ENCODE measurements around the gene MTR. TPM values are rescaled to one million over a fixed set of nuclear protein-coding genes. Genes with fewer than 3 reads are reported as not detected.
A peak's percentile ranks its signal among the peaks of the same experiment; 100 is the strongest.

Gene MTR
- 12.7 TPM for total RNA-seq

DNA sequence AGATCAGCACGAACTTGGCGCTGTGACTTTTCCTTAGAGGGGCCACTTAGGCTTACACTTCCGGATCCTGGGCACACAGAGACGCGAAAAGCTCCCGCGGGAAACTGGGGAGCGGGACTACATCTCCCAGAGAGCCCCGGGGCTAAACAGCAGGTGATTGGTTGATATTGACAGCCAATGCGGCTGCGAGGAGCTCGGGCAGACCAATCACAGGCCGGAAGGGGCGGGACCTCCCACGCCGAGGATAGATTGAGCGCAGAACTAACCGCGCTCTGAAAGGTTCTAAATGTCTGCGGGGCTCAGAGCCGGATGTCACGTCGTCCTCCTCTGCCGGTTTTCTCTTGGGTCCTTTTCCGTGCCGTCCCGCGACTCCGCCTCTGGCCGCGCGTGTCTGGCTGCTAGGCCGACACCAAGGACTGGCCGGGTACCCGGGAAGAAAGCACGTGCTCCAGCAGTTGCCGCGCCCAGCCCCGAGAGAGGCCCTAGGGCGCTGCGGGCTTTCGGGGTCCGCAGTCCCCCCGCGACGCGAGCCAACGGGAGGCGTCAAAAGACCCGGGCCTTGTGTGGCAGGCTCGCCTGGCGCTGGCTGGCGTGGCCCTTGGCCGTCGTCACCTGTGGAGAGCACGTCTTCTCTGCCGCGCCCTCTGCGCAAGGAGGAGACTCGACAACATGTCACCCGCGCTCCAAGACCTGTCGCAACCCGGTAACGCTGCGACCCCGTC lies at the start of gene MTR:
MTR (plus strand) TSS at position 258 of the 722 bp plus-strand sequence; CDS start at position 670, 412 bp downstream.
- ATAC-seq = peak; percentile 98
- peak; percentile 99 for DNase-seq (ENCODE audit: low spot score)

- no peak for ATAC-seq
- DNase-seq (ENCODE audit: low spot score) = no peak
Observed at GRCh38 chr1:236746785-236747184, 48.3 kb upstream of the MTR start.

GRCh38 chr1:236747311-236747985 lies 47.6 kb upstream of the MTR start:
- no peak for ATAC-seq
- DNase-seq (ENCODE audit: low spot score) = no peak

DNA sequence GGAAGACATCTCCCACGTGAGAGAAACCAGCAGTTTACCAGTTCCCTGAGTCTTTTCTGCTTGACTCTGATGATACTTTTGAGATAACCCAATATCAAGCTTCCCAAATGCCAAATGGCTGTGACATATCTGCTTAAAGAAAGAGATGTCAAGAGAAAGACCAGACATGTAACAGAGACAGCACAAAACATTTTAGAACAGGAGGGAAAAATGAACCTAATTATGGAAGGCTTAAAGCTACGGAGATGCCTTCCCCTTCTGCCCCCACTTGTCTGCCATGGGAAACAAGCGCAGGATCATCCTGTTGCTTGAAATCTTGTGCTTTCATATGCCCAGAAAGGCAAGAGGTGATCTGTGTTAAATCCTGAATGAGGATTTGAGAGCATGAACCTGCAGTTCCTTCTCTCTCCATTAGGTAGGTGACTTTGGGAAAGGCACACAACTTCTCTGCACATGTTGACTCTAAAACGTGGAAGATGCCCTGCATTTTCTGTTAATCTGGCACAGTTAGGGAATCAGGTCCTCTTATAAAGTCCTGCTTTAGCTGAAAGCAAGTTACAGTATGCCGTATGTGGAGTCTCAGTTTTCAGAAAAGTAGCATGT lies 46.7 kb upstream of the MTR start:
- DNase-seq (ENCODE audit: low spot score) = no peak
- ATAC-seq = peak; percentile 27

DNA sequence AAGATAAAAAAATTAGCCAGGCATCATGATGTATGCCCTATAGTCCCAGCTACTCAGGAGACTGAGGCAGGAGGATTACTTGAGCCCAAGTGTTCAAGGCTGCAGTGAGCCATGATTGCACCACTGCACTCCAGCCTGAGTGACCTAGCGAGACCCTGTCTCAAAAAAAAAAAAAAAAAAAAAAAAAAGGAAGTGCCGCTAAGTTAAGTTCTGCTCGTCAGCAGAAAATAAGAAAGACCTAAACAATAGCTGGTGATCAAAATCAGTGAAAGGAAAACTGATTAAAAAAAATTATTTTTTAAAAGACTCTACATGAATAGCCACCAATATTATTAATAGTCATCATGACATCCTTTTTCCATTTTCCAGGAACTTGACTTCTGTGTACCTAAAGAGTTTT lies 44.2 kb upstream of the MTR start:
- DNase-seq (ENCODE audit: low spot score) (no peak), ATAC-seq (no peak)

DNA sequence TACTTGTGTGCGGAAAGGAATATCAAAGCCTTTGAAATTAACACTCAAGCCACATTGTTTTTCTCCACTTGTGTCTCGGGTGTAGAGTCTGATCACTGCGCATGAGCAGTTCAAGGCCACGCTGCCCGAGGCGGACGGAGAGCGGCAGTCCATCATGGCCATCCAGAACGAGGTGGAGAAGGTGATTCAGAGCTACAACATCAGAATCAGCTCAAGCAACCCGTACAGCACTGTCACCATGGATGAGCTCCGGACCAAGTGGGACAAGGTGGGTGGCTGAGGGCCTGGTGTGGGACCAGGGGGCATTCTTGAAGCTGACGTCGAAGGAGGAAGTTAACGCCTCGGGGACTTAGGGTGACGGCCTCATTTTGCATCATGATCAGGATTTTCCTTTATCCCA lies 43.7 kb upstream of the MTR start:
- DNase-seq (ENCODE audit: low spot score) (no peak), ATAC-seq (no peak)

- no peak for DNase-seq (ENCODE audit: low spot score)
- no peak for ATAC-seq
Observed at GRCh38 chr1:236751935-236752334, 43.2 kb upstream of the MTR start.

DNA sequence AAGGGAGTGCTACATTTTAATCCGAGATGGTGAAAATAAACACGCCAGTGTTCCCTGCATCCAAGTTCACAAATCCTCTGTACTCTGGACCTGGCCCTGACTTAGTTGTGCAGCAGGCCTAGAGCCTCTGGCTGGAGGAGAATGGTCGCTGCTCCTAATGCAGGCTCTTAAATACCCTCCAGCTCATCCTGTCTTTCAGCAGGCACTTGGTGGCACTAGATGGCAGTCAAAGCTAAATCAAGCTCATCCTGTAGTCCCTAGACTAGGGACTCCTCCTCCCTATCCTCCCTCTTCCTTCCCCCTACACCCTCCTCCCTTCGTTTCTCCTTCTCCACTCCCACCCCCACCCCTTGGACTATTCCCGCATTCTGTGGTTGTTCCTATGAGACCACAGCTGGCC lies 41.6 kb upstream of the MTR start:
- ATAC-seq (peak; percentile 95), DNase-seq (ENCODE audit: low spot score) (no peak)

- no peak for DNase-seq (ENCODE audit: low spot score)
Observed at GRCh38 chr1:236753964-236754363, 41.1 kb upstream of the MTR start.

GRCh38 chr1:236754525-236755210 lies 40.4 kb upstream of the MTR start:
- ATAC-seq (no peak), DNase-seq (ENCODE audit: low spot score) (no peak)

More at GRCh38 chr1:236753964-236754363, 41.1 kb upstream of the MTR start:
- peak; percentile 47 for ATAC-seq

GRCh38 chr1:236757640-236758039 lies 37.5 kb upstream of the MTR start:
- DNase-seq (ENCODE audit: low spot score) = no peak
- ATAC-seq = no peak

DNA sequence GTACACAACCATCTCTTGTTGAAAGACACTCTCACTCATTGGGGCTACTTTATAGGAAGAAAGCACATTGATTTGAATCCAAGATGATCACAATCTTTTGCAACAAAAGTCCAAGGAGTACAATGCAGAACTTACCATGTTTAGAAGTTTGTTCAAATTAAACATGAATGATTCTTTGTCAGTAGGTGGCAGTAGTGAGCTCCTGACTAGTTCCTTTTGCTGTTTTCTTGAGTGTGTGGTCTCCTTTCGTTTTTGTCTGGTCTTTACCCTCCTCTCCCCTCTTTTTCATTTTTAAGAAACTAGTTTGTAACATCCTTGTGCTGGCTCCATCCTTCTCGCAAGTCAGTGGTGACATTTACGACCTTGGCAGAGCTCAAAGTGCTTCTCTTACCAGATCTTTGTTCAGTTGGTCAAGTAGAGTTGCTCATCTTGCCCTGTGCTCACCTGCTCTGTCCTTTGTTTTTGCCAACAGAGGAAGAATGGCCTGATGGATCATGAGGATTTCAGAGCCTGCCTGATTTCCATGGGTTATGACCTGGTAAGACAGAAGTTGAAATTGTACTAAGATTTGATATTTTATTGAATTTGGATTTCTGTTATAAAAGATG lies 35.7 kb upstream of the MTR start:
- ATAC-seq (peak; percentile 74), DNase-seq (ENCODE audit: low spot score) (no peak)

DNA sequence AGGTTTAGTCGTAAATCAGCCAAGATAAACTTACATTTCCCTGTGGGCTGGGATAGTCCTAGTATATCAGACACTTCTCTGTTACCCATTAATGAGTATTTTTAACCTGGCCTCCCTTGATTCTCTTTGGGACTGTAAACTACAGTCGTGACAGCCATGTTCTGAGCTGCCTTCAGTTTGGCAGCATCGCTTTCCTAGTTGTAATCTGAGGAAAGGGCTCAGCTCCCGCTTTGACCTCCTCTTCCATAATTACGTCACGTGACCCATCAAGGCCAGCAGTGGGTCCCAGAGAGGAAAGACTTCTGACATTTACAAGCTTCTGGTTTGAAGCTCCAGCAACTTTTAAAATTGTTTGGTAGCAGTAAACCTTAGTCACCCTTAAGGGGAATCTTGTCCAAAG lies 34.6 kb upstream of the MTR start:
- no peak for ATAC-seq
- DNase-seq (ENCODE audit: low spot score) = no peak

- no peak for ATAC-seq
- DNase-seq (ENCODE audit: low spot score) = no peak
Observed at GRCh38 chr1:236760986-236761385, 34.1 kb upstream of the MTR start.

- ATAC-seq = peak; percentile 91
- DNase-seq (ENCODE audit: low spot score) = no peak
Observed at GRCh38 chr1:236761397-236762132, 33.5 kb upstream of the MTR start.

DNA sequence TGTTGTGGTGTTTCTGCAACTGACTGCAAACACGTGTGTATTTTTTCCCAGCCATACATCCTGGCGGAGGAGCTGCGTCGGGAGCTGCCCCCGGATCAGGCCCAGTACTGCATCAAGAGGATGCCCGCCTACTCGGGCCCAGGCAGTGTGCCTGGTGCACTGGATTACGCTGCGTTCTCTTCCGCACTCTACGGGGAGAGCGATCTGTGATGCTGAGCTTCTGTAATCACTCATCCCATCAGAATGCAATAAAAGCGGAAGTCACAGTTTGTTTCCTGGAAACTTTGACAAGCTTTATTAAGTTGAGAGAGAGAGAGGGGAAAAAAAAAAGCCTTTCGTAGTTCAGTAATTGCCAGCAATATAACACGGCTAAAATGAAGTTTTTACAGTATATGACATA lies 32.7 kb upstream of the MTR start:
- no peak for DNase-seq (ENCODE audit: low spot score)
- ATAC-seq = no peak

- ATAC-seq (no peak), DNase-seq (ENCODE audit: low spot score) (no peak)
Observed at GRCh38 chr1:236765831-236766230, 29.3 kb upstream of the MTR start.

DNA sequence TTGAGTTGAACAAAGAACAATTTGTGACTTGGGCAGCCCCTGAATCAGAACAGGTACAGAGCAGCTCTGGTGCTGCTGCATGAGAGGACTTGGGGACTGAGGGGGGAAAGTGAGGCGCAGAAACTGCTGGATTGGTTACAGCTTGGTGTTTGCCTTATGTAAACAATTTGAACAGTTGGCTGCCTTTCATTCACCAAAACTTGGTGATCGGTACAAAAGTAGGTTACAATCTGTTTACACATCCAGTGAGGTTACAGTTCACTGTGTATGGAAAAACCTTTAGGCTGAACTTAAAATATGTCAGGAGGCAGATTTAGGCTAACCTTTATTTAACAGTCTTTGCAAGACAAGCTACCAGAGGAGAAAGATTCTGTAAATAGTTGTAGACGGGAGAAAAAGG lies 28.6 kb upstream of the MTR start:
- DNase-seq (ENCODE audit: low spot score) = peak; percentile 47
- peak; percentile 91 for ATAC-seq

- ATAC-seq = no peak
- DNase-seq (ENCODE audit: low spot score) = no peak
Observed at GRCh38 chr1:236767276-236767675, 27.8 kb upstream of the MTR start.

- DNase-seq (ENCODE audit: low spot score) (no peak), ATAC-seq (no peak)
Observed at GRCh38 chr1:236768601-236769000, 26.5 kb upstream of the MTR start.
